IMR-90 (cell line): ENCODE data around the gene ANLN. TPM values are rescaled to one million over a fixed set of nuclear protein-coding genes. Genes with fewer than 3 reads are reported as not detected.

Experiments used
- ATAC-seq: fragments of 200-7000 bp; cut with Tn5 transposase; 2 replicates; pipeline ENCODE4 v1.9.1; 2020; ENCODE audit warnings: low read depth, mild to moderate bottlenecking, moderate library complexity
- BruUV-seq: library from RNA; stranded (reverse); fragments of 400-500 nt; replicated peaks from 2 replicates; lab custom pipeline; 2021; lab: Mats Ljungman, UMichigan
- CTCF ChIA-PET: fragments of 300-600 bp; formaldehyde crosslinking; extraction: SDS; loops from one replicate; lab custom pipeline; 2021; ENCODE audit warnings: antibody characterized with exemption; lab: Yijun Ruan, JAX
- POLR2A ChIA-PET: fragments of 300-600 bp; sonication (Branson Sonifier 250); formaldehyde crosslinking; loops from one replicate; lab custom pipeline; 2022; ENCODE audit warnings: antibody characterized with exemption; ENCODE audit not compliant: unreplicated experiment; lab: Charles Lee
- DNase-seq: peaks from one replicate; pipeline ENCODE4 v3.0.0; 2013
- H2AFZ ChIP-seq: replicated peaks from 2 replicates; pipeline ENCODE3; 2013; ENCODE audit warnings: low read length, mild to moderate bottlenecking; ENCODE audit not compliant: poor library complexity
- H2AK5ac ChIP-seq: 2 replicates; pipeline ENCODE4 v1.6.1; 2013; ENCODE audit warnings: low read depth, low read length, inconsistent platforms
- H2AK9ac ChIP-seq: replicated peaks from 2 replicates; pipeline ENCODE3; 2013; ENCODE audit warnings: mild to moderate bottlenecking, low read depth, low read length, moderate library complexity; ENCODE audit not compliant: poor library complexity
- H2BK120ac ChIP-seq: 2 replicates; pipeline ENCODE4 v1.6.1; 2013; ENCODE audit warnings: low read depth, low read length, inconsistent platforms
- H2BK15ac ChIP-seq: 3 replicates; pipeline ENCODE4 v1.6.1; 2013; ENCODE audit warnings: low read depth, low read length, inconsistent platforms
- H2BK20ac ChIP-seq: 2 replicates; pipeline ENCODE4 v1.6.1; 2013; ENCODE audit warnings: low read depth, mild to moderate bottlenecking, inconsistent platforms, low read length, moderate library complexity
- H2BK5ac ChIP-seq: 2 replicates; pipeline ENCODE4 v1.6.1; 2013; ENCODE audit warnings: mild to moderate bottlenecking, low read depth, low read length, inconsistent platforms; ENCODE audit not compliant: poor library complexity, severe bottlenecking
- H3K14ac ChIP-seq: replicated peaks from 2 replicates; pipeline ENCODE4 v1.6.1; 2013; ENCODE audit warnings: low read depth, low read length, inconsistent platforms
- H3K18ac ChIP-seq: 2 replicates; pipeline ENCODE4 v1.6.1; 2013; ENCODE audit warnings: low read depth, low read length, control low read depth
- H3K23ac ChIP-seq: 2 replicates; pipeline ENCODE4 v1.6.1; 2013; ENCODE audit warnings: low read depth, low read length, inconsistent platforms
- H3K27ac ChIP-seq: 2 replicates; pipeline ENCODE4 v1.5.1; 2013; ENCODE audit warnings: mild to moderate bottlenecking, control low read depth, low read length; ENCODE audit not compliant: insufficient read depth
- H3K27me3 ChIP-seq: 2 replicates; pipeline ENCODE4 v1.6.1; 2013; ENCODE audit warnings: low read length; ENCODE audit not compliant: control insufficient read depth, insufficient read depth
- H3K36me3 ChIP-seq: 2 replicates; pipeline ENCODE4 v1.6.1; 2013; ENCODE audit warnings: low read length, mixed read lengths; ENCODE audit not compliant: control insufficient read depth, insufficient read depth
- H3K4ac ChIP-seq: 2 replicates; pipeline ENCODE4 v1.6.1; 2013; ENCODE audit warnings: low read depth, low read length, inconsistent platforms
- H3K4me1 ChIP-seq: 2 replicates; pipeline ENCODE4 v1.6.1; 2013; ENCODE audit warnings: low read length, mixed read lengths; ENCODE audit not compliant: control insufficient read depth, insufficient read depth
- H3K4me2 ChIP-seq: 2 replicates; pipeline ENCODE4 v1.6.1; 2013; ENCODE audit warnings: low read depth, mild to moderate bottlenecking, control low read depth, low read length, moderate library complexity
- H3K4me3 ChIP-seq: 2 replicates; pipeline ENCODE4 v1.5.1; 2013; ENCODE audit warnings: low read depth, mild to moderate bottlenecking, control low read depth, low read length, moderate library complexity; ENCODE audit not compliant: insufficient read depth
- H3K56ac ChIP-seq: 2 replicates; pipeline ENCODE4 v1.6.1; 2013; ENCODE audit warnings: low read length, inconsistent platforms; ENCODE audit not compliant: insufficient read depth; ENCODE audit errors: extremely low read depth
- H3K79me1 ChIP-seq, 2 experiments: 2 replicates each; pipeline ENCODE4 v1.6.1; 2013; ENCODE audit warnings: low read length in 2 of 2, inconsistent platforms in 1 of 2, low read depth in 1 of 2
- H3K9ac ChIP-seq: 2 replicates; pipeline ENCODE4 v1.6.1; 2013; ENCODE audit warnings: low read depth, low read length, control low read depth
- H3K9me1 ChIP-seq: 2 replicates; pipeline ENCODE4 v1.6.1; 2013; ENCODE audit warnings: low read length, inconsistent platforms; ENCODE audit not compliant: insufficient read depth
- H3K9me3 ChIP-seq: 2 replicates; pipeline ENCODE4 v1.6.1; 2013; ENCODE audit warnings: low read length; ENCODE audit not compliant: control insufficient read depth, insufficient read depth
- H4K20me1 ChIP-seq: 2 replicates; pipeline ENCODE4 v1.6.1; 2013; ENCODE audit warnings: low read length, inconsistent platforms; ENCODE audit not compliant: insufficient read depth
- H4K5ac ChIP-seq: 2 replicates; pipeline ENCODE4 v1.6.1; 2013; ENCODE audit warnings: mild to moderate bottlenecking, low read depth, low read length, control low read depth
- H4K8ac ChIP-seq, 2 experiments: 2 replicates each; pipeline ENCODE4 v1.6.1; 2013; ENCODE audit warnings: low read depth in 2 of 2, low read length in 2 of 2, control low read depth in 1 of 2, inconsistent platforms in 1 of 2
- H4K91ac ChIP-seq: 2 replicates; pipeline ENCODE4 v1.6.1; 2013; ENCODE audit warnings: low read depth, low read length, inconsistent platforms; ENCODE audit not compliant: insufficient read depth
- CHD1 ChIP-seq: IDR thresholded peaks from 2 replicates; pipeline ENCODE4 v1.6.1; 2012; ENCODE audit warnings: low read depth, low read length, improper control_type of control experiment
- CTCF ChIP-seq: conservative IDR thresholded peaks from 2 replicates; pipeline ENCODE4 v1.5.1; 2012; ENCODE audit warnings: mild to moderate bottlenecking, low read depth, low read length, improper control_type of control experiment
- ELK1 ChIP-seq: fragments of 150-350 bp; IDR thresholded peaks from 2 replicates; pipeline ENCODE4 v1.6.1; 2016; ENCODE audit warnings: low read depth, mild to moderate bottlenecking, low read length, moderate library complexity, borderline replicate concordance
- NFE2L2 ChIP-seq: fragments of 150-350 bp; IDR thresholded peaks from 2 replicates; pipeline ENCODE4 v1.6.1; 2016; ENCODE audit warnings: low read depth, mild to moderate bottlenecking, low read length
- RCOR1 ChIP-seq: IDR thresholded peaks from 2 replicates; pipeline ENCODE4 v1.6.1; 2012; ENCODE audit warnings: mild to moderate bottlenecking, low read length, improper control_type of control experiment; ENCODE audit not compliant: insufficient replicate concordance
- RFX5 ChIP-seq: IDR thresholded peaks from 2 replicates; pipeline ENCODE4 v1.8.0; 2012; ENCODE audit warnings: low read depth, mild to moderate bottlenecking, low read length, moderate library complexity
- SMC3 ChIP-seq: fragments of 150-350 bp; IDR thresholded peaks from 2 replicates; pipeline ENCODE4 v1.6.1; 2016; ENCODE audit warnings: low read depth, mild to moderate bottlenecking, antibody characterized with exemption, low read length, moderate library complexity
- USF2 ChIP-seq: fragments of 150-350 bp; IDR thresholded peaks from 2 replicates; pipeline ENCODE4 v1.6.1; 2017; ENCODE audit warnings: mild to moderate bottlenecking, antibody characterized with exemption, low read length, low read depth
- dilution Hi-C: fragments of 300-500 bp; cut with HindIII; formaldehyde crosslinking; loops from one replicate; pipeline ENCODE4 v1.14.3; 2018; ENCODE audit warnings: low sequenced_read_pairs; ENCODE audit not compliant: unreplicated experiment
- in situ Hi-C: fragments of 300-500 bp; cut with MboI; formaldehyde crosslinking; loops from 3 replicates; pipeline ENCODE4 v1.14.3; 2019; ENCODE audit warnings: low sequenced_read_pairs, inconsistent platforms, mixed read lengths
- intact Hi-C: fragments of 100-400 bp; cut with micrococcal nuclease; formaldehyde crosslinking; loops from 2 replicates; pipeline ENCODE4 v1.10.0; 2022
- polyA plus RNA-seq, 3 experiments: library from polyadenylated mRNA; depleted of rRNA; stranded (reverse); fragments of >200 nt; gene quantifications; 2 replicates each; pipeline ENCODE4 v1.2.3, GENCODE V29; 2012; ENCODE audit warnings: low replicate concordance in 1 of 3
- total RNA-seq: library from RNA; depleted of rRNA; stranded (reverse); fragments of >200 nt; gene quantifications from 2 replicates; pipeline ENCODE4 v1.2.3, GENCODE V29; 2012

The ANLN gene
- total and polyA plus RNA-seq, 2 of the 4 experiments (the other 2 are of a cell fraction): 60.5 to 276 TPM

GRCh38 chr7:36453769-36454168 lies 64.1 kb downstream of the ANLN start:
- no peak overlapping the region for H3K18ac ChIP-seq
- H2BK120ac ChIP-seq: no peak overlapping the region
- no peak overlapping the region for H3K14ac ChIP-seq
- no peak overlapping the region for H3K56ac ChIP-seq
- H3K4me1 ChIP-seq: peaks cover 2% of the 10 kb centered on the region; the same call in 1 of the 2 replicates
- POLR2A ChIA-PET: no interaction called here
- H2AK5ac ChIP-seq: no peak overlapping the region
- no peak overlapping the region for H3K23ac ChIP-seq
- H3K4me3 ChIP-seq: no peak overlapping the region
- no peak for ATAC-seq
- no TSS peak for BruUV-seq
- no peak overlapping the region for H2AK9ac ChIP-seq
- intact Hi-C loops: no loop called here
- H4K8ac ChIP-seq: no peak overlapping the region
- no peak overlapping the region for H2BK20ac ChIP-seq
- no peak overlapping the region for H2BK5ac ChIP-seq
- H4K91ac ChIP-seq: no peak overlapping the region
- H3K79me1 ChIP-seq: peaks cover 4 to 9% of the 10 kb centered on the region in 2 experiments; a peak in 3 of 4 replicates
- H3K9me3 ChIP-seq: no peaks in the 10 kb centered on the region
- no peak for DNase-seq
- H4K20me1 ChIP-seq: no peaks in the 10 kb centered on the region
- H3K4ac ChIP-seq: no peak overlapping the region
- no peak overlapping the region for H2BK15ac ChIP-seq
- in situ Hi-C loops: no loop called here
- no peak overlapping the region for H3K9ac ChIP-seq
- no peak overlapping the region for H4K5ac ChIP-seq
- H3K4me2 ChIP-seq: no peak overlapping the region
- no peaks in the 10 kb centered on the region for H3K9me1 ChIP-seq
- TF ChIP-seq ELK1: no peak
- no peak for TF ChIP-seq USF2
- TF ChIP-seq SMC3: no peak
- TF ChIP-seq CTCF: no peak
- TF ChIP-seq CHD1: no peak
- TF ChIP-seq RCOR1: no peak
- TF ChIP-seq RFX5: no peak
- TF ChIP-seq NFE2L2: no peak
- H3K27ac ChIP-seq: no peak overlapping the region
- no peak overlapping the region for H2AFZ ChIP-seq
- peaks cover 7% of the 10 kb centered on the region; the same call in 1 of the 2 replicates for H3K36me3 ChIP-seq
- H3K27me3 ChIP-seq: no peaks in the 10 kb centered on the region
- dilution Hi-C loops: no loop called here
- CTCF ChIA-PET: no interaction called here
